SK-N-SH (cell line): ENCODE measurements around the gene INSYN2B. TPM values are rescaled to one million over a fixed set of nuclear protein-coding genes. Genes with fewer than 3 reads are reported as not detected.

Experiments
- CTCF ChIA-PET: fragments of 300-600, 350-600 bp; formaldehyde crosslinking; extraction: SDS; loops from one replicate; lab custom pipeline; 2021; lab: Yijun Ruan, JAX
- POLR2A ChIA-PET: fragments of 350-600 bp; sonication (Branson Sonifier 250); formaldehyde crosslinking; extraction: SDS; loops from one replicate; lab custom pipeline; 2020; ENCODE audit warnings: antibody characterized with exemption, inconsistent platforms; lab: Yijun Ruan, JAX
- DNase-seq: peaks from one replicate; pipeline ENCODE4 v3.0.0; 2012
- H2AFZ ChIP-seq: fragments of 200-600 bp; sonication (generic); 2 replicates; pipeline ENCODE4 v1.8.1; 2016; ENCODE audit warnings: antibody characterized with exemption, mild to moderate bottlenecking, low read depth
- H3F3A ChIP-seq: fragments of 200-600 bp; sonication (generic); replicated peaks from 2 replicates; pipeline ENCODE3; 2016; ENCODE audit warnings: antibody characterized with exemption, mild to moderate bottlenecking; ENCODE audit not compliant: insufficient read depth
- H3K27ac ChIP-seq, 2 experiments: fragments of 200-500 bp in 1 of 2; fragments of 200-600 bp in 1 of 2; sonication (Bioruptor generic) in 1 of 2; sonication (generic), shearing (Covaris generic) in 1 of 2; 2 replicates each; pipeline versions ENCODE4 v1.5.1 to v1.6.1; 2014 to 2016; ENCODE audit warnings: low read depth in 2 of 2, inconsistent platforms in 1 of 2, low read length in 1 of 2, mild to moderate bottlenecking in 1 of 2, mixed read lengths in 1 of 2
- H3K27me3 ChIP-seq: fragments of 200-600 bp; sonication (generic), shearing (Covaris generic); 2 replicates; pipeline ENCODE4 v1.6.1; 2016; ENCODE audit warnings: mixed run types; ENCODE audit not compliant: insufficient read depth
- H3K36me3 ChIP-seq, 2 experiments: fragments of 200-500 bp in 1 of 2; fragments of 200-600 bp in 1 of 2; sonication (Bioruptor generic) in 1 of 2; sonication (generic) in 1 of 2; replicated peaks in 1 of 2; 2 replicates each; pipeline versions ENCODE3 to v1.5.1; 2014 to 2016; ENCODE audit warnings: low read length in 1 of 2, mild to moderate bottlenecking in 1 of 2; ENCODE audit not compliant: insufficient read depth in 2 of 2, control insufficient read depth in 1 of 2
- H3K4me1 ChIP-seq, 2 experiments: fragments of 200-500 bp in 1 of 2; fragments of 200-600 bp in 1 of 2; sonication (Bioruptor generic) in 1 of 2; sonication (generic), shearing (Covaris generic) in 1 of 2; 2 replicates each; pipeline versions ENCODE4 v1.5.1 to v1.6.1; 2014 to 2016; ENCODE audit warnings: low read depth in 1 of 2, low read length in 1 of 2, mixed run types in 1 of 2; ENCODE audit not compliant: insufficient read depth in 2 of 2, control insufficient read depth in 1 of 2
- H3K4me2 ChIP-seq: fragments of 200-600 bp; sonication (generic), shearing (Covaris generic); 2 replicates; pipeline ENCODE4 v1.6.1; 2017; ENCODE audit warnings: mixed run types
- H3K4me3 ChIP-seq, 2 experiments: fragments of 200-500 bp in 1 of 2; fragments of 200-600 bp in 1 of 2; sonication (Bioruptor generic) in 1 of 2; sonication (generic), shearing (Covaris generic) in 1 of 2; 2 replicates each; pipeline versions ENCODE4 v1.5.1 to v1.8.1; 2014 to 2016; ENCODE audit warnings: low read depth in 2 of 2, inconsistent platforms in 1 of 2, low read length in 1 of 2, mild to moderate bottlenecking in 1 of 2, mixed read lengths in 1 of 2, moderate library complexity in 1 of 2
- H3K79me2 ChIP-seq: fragments of 200-600 bp; sonication (generic); 2 replicates; pipeline ENCODE4 v1.8.1; 2017; ENCODE audit warnings: mild to moderate bottlenecking; ENCODE audit not compliant: insufficient read depth
- H3K9ac ChIP-seq: fragments of 200-600 bp; sonication (generic); 2 replicates; pipeline ENCODE4 v1.6.1; 2017; ENCODE audit warnings: mixed run types
- H3K9me2 ChIP-seq: fragments of 200-600 bp; sonication (generic); 2 replicates; pipeline ENCODE4 v1.6.1; 2017; ENCODE audit warnings: mixed run types
- H3K9me3 ChIP-seq: fragments of 200-600 bp; sonication (generic); 2 replicates; pipeline ENCODE4 v1.6.1; 2017; ENCODE audit warnings: mixed run types, mild to moderate bottlenecking, moderate library complexity
- H4K20me1 ChIP-seq: fragments of 200-600 bp; sonication (generic); 2 replicates; pipeline ENCODE4 v1.6.1; 2017; ENCODE audit warnings: mild to moderate bottlenecking, mixed run types; ENCODE audit not compliant: insufficient read depth
- CHD2 ChIP-seq: fragments of 150-350 bp; IDR thresholded peaks from 2 replicates; pipeline ENCODE4 v1.6.1; 2018; ENCODE audit warnings: low read length; ENCODE audit not compliant: partially characterized antibody
- EZH2phosphoT487 ChIP-seq: fragments of 200-600 bp; sonication (generic); IDR thresholded peaks from 2 replicates; pipeline ENCODE4 v1.6.1; 2017; ENCODE audit warnings: low read depth, mixed run types, mild to moderate bottlenecking, antibody characterized with exemption, moderate library complexity, borderline replicate concordance
- FOSL2 ChIP-seq: IDR thresholded peaks from 2 replicates; pipeline ENCODE4 v1.4.0; 2012; ENCODE audit warnings: low read depth, mild to moderate bottlenecking, moderate library complexity, borderline replicate concordance
- FOXJ3 ChIP-seq: sonication (generic); formaldehyde crosslinking; IDR thresholded peaks from 2 replicates; pipeline ENCODE4 v1.5.1; 2020; ENCODE audit warnings: mild to moderate bottlenecking, missing genetic modification reagents
- IRF3 ChIP-seq: fragments of 150-350 bp; IDR thresholded peaks from 2 replicates; pipeline ENCODE4 v1.6.1; 2016; ENCODE audit warnings: mild to moderate bottlenecking, low read depth, low read length
- MAX ChIP-seq: IDR thresholded peaks from 2 replicates; pipeline ENCODE4 v1.4.0; 2012; ENCODE audit warnings: low read depth
- MEF2A ChIP-seq: IDR thresholded peaks from 2 replicates; pipeline ENCODE4 v1.4.0; 2012; ENCODE audit warnings: low read depth, borderline replicate concordance
- NFIC ChIP-seq: IDR thresholded peaks from 2 replicates; pipeline ENCODE4 v1.4.0; 2012; ENCODE audit warnings: borderline replicate concordance
- NRF1 ChIP-seq: IDR thresholded peaks from 2 replicates; pipeline ENCODE4 v1.6.1; 2012; ENCODE audit warnings: low read depth, mild to moderate bottlenecking, low read length
- REST ChIP-seq: IDR thresholded peaks from 2 replicates; pipeline ENCODE4 v1.6.1; 2012; ENCODE audit warnings: mild to moderate bottlenecking, low read depth, low read length, moderate library complexity
- SMC3 ChIP-seq: IDR thresholded peaks from 2 replicates; pipeline ENCODE4 v1.6.1; 2012; ENCODE audit warnings: low read depth, low read length, improper control_type of control experiment
- TCF12 ChIP-seq: IDR thresholded peaks from 2 replicates; pipeline ENCODE4 v1.4.0; 2012
- TEAD4 ChIP-seq: IDR thresholded peaks from 2 replicates; pipeline ENCODE4 v1.4.0; 2012; ENCODE audit warnings: mild to moderate bottlenecking, borderline replicate concordance; ENCODE audit not compliant: insufficient read depth
- WGBS: methylation state at CpG from one replicate; pipeline ENCODE4 v1.1.6; 2017; ENCODE audit warnings: low lambda C conversion rate; 5-methylcytosine and 5-hydroxymethylcytosine counted together
- polyA plus RNA-seq, 3 experiments: library from polyadenylated mRNA; depleted of rRNA; stranded (reverse); fragments of >200 nt; gene quantifications; 2 replicates each; pipeline ENCODE4 v1.2.3, GENCODE V29; 2012
- TF ChIP-seq, protein P1 (sequence below): IDR thresholded peaks from 2 replicates; pipeline ENCODE4 v1.4.0; 2012; ENCODE audit warnings: low read depth, borderline replicate concordance
- TF ChIP-seq, protein P2 (sequence below): fragments of 200-600 bp; sonication (generic); IDR thresholded peaks from 2 replicates; pipeline ENCODE4 v1.6.1; 2017; ENCODE audit warnings: antibody characterized with exemption, mild to moderate bottlenecking, moderate library complexity

Gene INSYN2B
- polyA plus RNA-seq, 1 of the 3 experiments (the other 2 are of a cell fraction), result 9.2 TPM

GRCh38 chr5:169988947-169989346 is 8.7 kb upstream of the INSYN2B start:
- ChIA-PET POLR2A (no interaction called here), CTCF (interaction anchor here (1.5 to 3.8 kb wide), 2 partner anchors 8 to 195 kb away, joined by 5 to 28 read pairs; partner anchors contain the start of gene INSYN2B)
- Histone ChIP-seq H3K4me3 (no peak overlapping the region), H3K9me2 (no peaks in the 10 kb centered on the region), H3K27ac (no peak overlapping the region), H3K4me2 (no peak overlapping the region), H4K20me1 (no peaks in the 10 kb centered on the region), H3K9me3 (no peaks in the 10 kb centered on the region), H3F3A (peaks cover 9% of the 10 kb centered on the region), H3K27me3 (no peaks in the 10 kb centered on the region), H3K9ac (no peak overlapping the region), H2AFZ (no peak overlapping the region), H3K36me3 (no peaks in the 10 kb centered on the region), H3K79me2 (no peaks in the 10 kb centered on the region), H3K4me1 (no peaks in the 10 kb centered on the region)
- 93% methylated on average over 1 of the region's 1 CpG for WGBS
- DNase-seq, result no peak
- TF ChIP-seq NRF1 (no peak), MEF2A (no peak), NFIC (no peak), TCF12 (no peak), EZH2phosphoT487 (no peak), SMC3 (no peak), REST (no peak), FOSL2 (no peak), CHD2 (no peak), FOXJ3 (no peak), TEAD4 (no peak), MAX (no peak), IRF3 (no peak)
- TF ChIP-seq, protein P1, sequence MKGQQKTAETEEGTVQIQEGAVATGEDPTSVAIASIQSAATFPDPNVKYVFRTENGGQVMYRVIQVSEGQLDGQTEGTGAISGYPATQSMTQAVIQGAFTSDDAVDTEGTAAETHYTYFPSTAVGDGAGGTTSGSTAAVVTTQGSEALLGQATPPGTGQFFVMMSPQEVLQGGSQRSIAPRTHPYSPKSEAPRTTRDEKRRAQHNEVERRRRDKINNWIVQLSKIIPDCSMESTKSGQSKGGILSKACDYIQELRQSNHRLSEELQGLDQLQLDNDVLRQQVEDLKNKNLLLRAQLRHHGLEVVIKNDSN, result no peak
- TF ChIP-seq, protein P2, sequence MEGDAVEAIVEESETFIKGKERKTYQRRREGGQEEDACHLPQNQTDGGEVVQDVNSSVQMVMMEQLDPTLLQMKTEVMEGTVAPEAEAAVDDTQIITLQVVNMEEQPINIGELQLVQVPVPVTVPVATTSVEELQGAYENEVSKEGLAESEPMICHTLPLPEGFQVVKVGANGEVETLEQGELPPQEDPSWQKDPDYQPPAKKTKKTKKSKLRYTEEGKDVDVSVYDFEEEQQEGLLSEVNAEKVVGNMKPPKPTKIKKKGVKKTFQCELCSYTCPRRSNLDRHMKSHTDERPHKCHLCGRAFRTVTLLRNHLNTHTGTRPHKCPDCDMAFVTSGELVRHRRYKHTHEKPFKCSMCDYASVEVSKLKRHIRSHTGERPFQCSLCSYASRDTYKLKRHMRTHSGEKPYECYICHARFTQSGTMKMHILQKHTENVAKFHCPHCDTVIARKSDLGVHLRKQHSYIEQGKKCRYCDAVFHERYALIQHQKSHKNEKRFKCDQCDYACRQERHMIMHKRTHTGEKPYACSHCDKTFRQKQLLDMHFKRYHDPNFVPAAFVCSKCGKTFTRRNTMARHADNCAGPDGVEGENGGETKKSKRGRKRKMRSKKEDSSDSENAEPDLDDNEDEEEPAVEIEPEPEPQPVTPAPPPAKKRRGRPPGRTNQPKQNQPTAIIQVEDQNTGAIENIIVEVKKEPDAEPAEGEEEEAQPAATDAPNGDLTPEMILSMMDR, result no peak
